H1 (cell line): ENCODE data around the gene NRXN2.

ENCODE experiments used
- BACH1 ChIP-seq: IDR thresholded peaks from 2 replicates; pipeline ENCODE4 v1.6.1; 2012; ENCODE audit warnings: low read length, improper control_type of control experiment
- BCL11A ChIP-seq, 2 experiments: IDR thresholded peaks; one replicate each; pipeline ENCODE4 v1.6.1; 2011; ENCODE audit warnings: low read depth in 2 of 2, low read length in 2 of 2, mild to moderate bottlenecking in 2 of 2
- CBX5 ChIP-seq: fragments of 300-800, 300-1000 bp; sonication (generic); IDR thresholded peaks from 2 replicates; pipeline ENCODE4 v1.7.1; 2016; ENCODE audit warnings: antibody characterized with exemption, low read length, low read depth
- CTCF ChIP-seq, 3 experiments: IDR thresholded peaks; 1 replicate in 2 of 3; 2 replicates in 1 of 3; pipeline versions ENCODE4 v1.5.1 to v1.6.1; 2011; ENCODE audit warnings: low read length in 3 of 3, mild to moderate bottlenecking in 3 of 3, inconsistent platforms in 2 of 3, low read depth in 1 of 3, moderate library complexity in 1 of 3; ENCODE audit not compliant: insufficient read depth in 1 of 3; ENCODE audit errors: control extremely low read depth in 1 of 3
- EP300 ChIP-seq, 2 experiments: IDR thresholded peaks; 1 replicate in 1 of 2; 2 replicates in 1 of 2; pipeline ENCODE4 v1.6.1; 2011 to 2012; ENCODE audit warnings: low read depth in 2 of 2, low read length in 2 of 2, mild to moderate bottlenecking in 2 of 2, borderline replicate concordance in 1 of 2, inconsistent platforms in 1 of 2, moderate library complexity in 1 of 2
- EZH2 ChIP-seq: fragments of 200-600 bp; sonication (generic); IDR thresholded peaks from 2 replicates; pipeline ENCODE4 v1.7.1; 2012; ENCODE audit warnings: low read depth, mild to moderate bottlenecking, moderate library complexity, low read length, inconsistent platforms; ENCODE audit not compliant: severe bottlenecking
- FOSL1 ChIP-seq: IDR thresholded peaks from 2 replicates; pipeline ENCODE4 v1.6.1; 2011; ENCODE audit warnings: mild to moderate bottlenecking, low read depth, low read length, moderate library complexity; ENCODE audit not compliant: insufficient read depth
- HDAC6 ChIP-seq: IDR thresholded peaks from one replicate; pipeline ENCODE4 v1.7.1; 2012; ENCODE audit warnings: low read depth, mild to moderate bottlenecking, inconsistent platforms, low read length, moderate library complexity
- MAFK ChIP-seq: IDR thresholded peaks from 2 replicates; pipeline ENCODE4 v1.6.1; 2012; ENCODE audit warnings: low read depth, mild to moderate bottlenecking, improper control_type of control experiment, low read length
- POLR2A ChIP-seq, 2 experiments: IDR thresholded peaks; 1 replicate in 1 of 2; 2 replicates in 1 of 2; pipeline ENCODE4 v1.6.1; 2011; ENCODE audit warnings: low read depth in 2 of 2, low read length in 2 of 2, mild to moderate bottlenecking in 2 of 2; ENCODE audit errors: control extremely low read depth in 1 of 2
- RAD21 ChIP-seq, 2 experiments: IDR thresholded peaks in 1 of 2; conservative IDR thresholded peaks in 1 of 2; 2 replicates each; pipeline ENCODE4 v1.6.1; 2011; ENCODE audit warnings: low read depth in 2 of 2, low read length in 2 of 2, improper control_type of control experiment in 1 of 2, inconsistent platforms in 1 of 2, mild to moderate bottlenecking in 1 of 2, moderate library complexity in 1 of 2
- RNF2 ChIP-seq: fragments of 200-900, 300-1000 bp; sonication (generic); IDR thresholded peaks from 2 replicates; pipeline ENCODE4 v1.7.1; 2016; ENCODE audit warnings: borderline replicate concordance, low read depth, mild to moderate bottlenecking, antibody characterized with exemption, low read length; ENCODE audit not compliant: poor library complexity, severe bottlenecking; ENCODE audit errors: missing control alignments
- SIN3A ChIP-seq, 2 experiments: IDR thresholded peaks in 1 of 2; conservative IDR thresholded peaks in 1 of 2; 2 replicates each; pipeline ENCODE4 v1.6.1; 2011 to 2012; ENCODE audit warnings: low read length in 2 of 2, improper control_type of control experiment in 1 of 2, low read depth in 1 of 2, mild to moderate bottlenecking in 1 of 2
- TAF1 ChIP-seq: IDR thresholded peaks from 2 replicates; pipeline ENCODE4 v1.6.1; 2011; ENCODE audit warnings: mild to moderate bottlenecking, low read depth, low read length

GRCh38 chr11:64592234-64592615 is 130.8 kb downstream of the NRXN2 start:
- TF ChIP-seq TAF1 (no peak), CTCF (IDR thresholded peaks at IDR 0.05; ENCODE audit: control extremely low read depth in 1 of 3, insufficient read depth in 1 of 3, low read depth in 1 of 3, low read length in 3 of 3) (no peak), MAFK (no peak), POLR2A (IDR thresholded peaks at IDR 0.05; ENCODE audit: control extremely low read depth in 1 of 2, low read depth in 2 of 2, low read length in 2 of 2) (no peak), HDAC6 (no peak), CBX5 (no peak), EP300 (IDR thresholded peaks at IDR 0.05; ENCODE audit: borderline replicate concordance in 1 of 2, low read depth in 2 of 2, low read length in 2 of 2) (no peak), RAD21 (IDR thresholded peaks at IDR 0.05 in 1 of 2, conservative IDR thresholded peaks at IDR 0.05 in 1 of 2; ENCODE audit: low read depth in 2 of 2, low read length in 2 of 2) (no peak), FOSL1 (no peak), BACH1 (no peak), SIN3A (conservative IDR thresholded peaks at IDR 0.05 in 1 of 2, IDR thresholded peaks at IDR 0.05 in 1 of 2; ENCODE audit: low read depth in 1 of 2, low read length in 2 of 2) (no peak), RNF2 (no peak), BCL11A (IDR thresholded peaks at IDR 0.05; ENCODE audit: low read depth in 2 of 2, low read length in 2 of 2) (no peak), EZH2 (no peak)
